Natural killer cell (primary cell): ENCODE data around the gene AP1B1. TPM values are rescaled to one million over a fixed set of nuclear protein-coding genes. Genes with fewer than 3 reads are reported as not detected.

Experiments
- ATAC-seq, 3 donors: fragments of 150-1000 bp in 2 of 3; fragments of 200-7000 bp in 1 of 3; cut with Tn5 transposase; 1 replicate in 1 of 3; 2 replicates in 2 of 3; pipeline ENCODE4 v1.10.0; 2021; ENCODE audit warnings: mild to moderate bottlenecking in 2 of 3, moderate library complexity in 2 of 3
- DNase-seq, 2 donors: peaks; one replicate each; pipeline versions ENCODE4 v3.0.0 to v3.0.0-alpha.2; 2013 to 2021; ENCODE audit warnings: mixed read lengths in 1 of 2
- H3K27ac ChIP-seq: one replicate; pipeline ENCODE4 v1.5.1; 2013; ENCODE audit warnings: mild to moderate bottlenecking, low read length
- H3K27me3 ChIP-seq: one replicate; pipeline ENCODE4 v1.6.1; 2013; ENCODE audit warnings: low read length; ENCODE audit not compliant: control insufficient read depth, insufficient read depth
- H3K36me3 ChIP-seq: one replicate; pipeline ENCODE4 v1.6.1; 2013; ENCODE audit warnings: low read length; ENCODE audit not compliant: control insufficient read depth, insufficient read depth
- H3K4me1 ChIP-seq: one replicate; pipeline ENCODE4 v1.6.1; 2013; ENCODE audit warnings: low read length; ENCODE audit not compliant: control insufficient read depth, insufficient read depth
- H3K4me3 ChIP-seq: one replicate; pipeline ENCODE4 v1.5.1; 2013; ENCODE audit warnings: low read length
- H3K9me3 ChIP-seq: one replicate; pipeline ENCODE4 v1.6.1; 2013; ENCODE audit warnings: low read length; ENCODE audit not compliant: control insufficient read depth, insufficient read depth
- H3K27ac Mint-ChIP-seq, 2 donors: one replicate each; pipeline ENCODE4 v1.8.0; 2022; ENCODE audit warnings: mild to moderate bottlenecking in 2 of 2, mixed read lengths in 2 of 2, moderate library complexity in 1 of 2
- H3K27me3 Mint-ChIP-seq, 2 donors: one replicate each; pipeline ENCODE4 v1.8.0; 2022; ENCODE audit warnings: low read depth in 2 of 2, mixed read lengths in 2 of 2
- H3K36me3 Mint-ChIP-seq: one replicate; pipeline ENCODE4 v1.8.0; 2022; ENCODE audit warnings: mixed read lengths
- H3K4me1 Mint-ChIP-seq, 2 donors: one replicate each; pipeline ENCODE4 v1.8.0; 2022; ENCODE audit warnings: mixed read lengths in 2 of 2
- H3K4me3 Mint-ChIP-seq: one replicate; pipeline ENCODE4 v1.8.0; 2022; ENCODE audit warnings: mild to moderate bottlenecking, moderate library complexity, mixed read lengths
- H3K9me3 Mint-ChIP-seq, 2 donors: one replicate each; pipeline ENCODE4 v1.8.0; 2022; ENCODE audit warnings: mixed read lengths in 2 of 2
- WGBS: methylation state at CpG from one replicate; pipeline ENCODE4 v1.1.7; 2013; ENCODE audit warnings: missing lambda C conversion rate; ENCODE audit not compliant: insufficient coverage; 5-methylcytosine and 5-hydroxymethylcytosine counted together
- intact Hi-C: fragments of 100-400 bp; cut with micrococcal nuclease; formaldehyde crosslinking; loops from one replicate; pipeline ENCODE4 v1.14.2; 2022
- total RNA-seq, 4 donors: library from RNA; stranded (reverse); fragments of 120-200 nt in 1 of 4; gene quantifications; one replicate each; pipeline versions ENCODE4 v1.2.3 to v1.2.4, GENCODE V29; 2013 to 2022
- TF ChIP-seq, protein P1 (sequence below): fragments of 200-600 bp; IDR thresholded peaks from one replicate; pipeline ENCODE4 v1.8.0; 2022; ENCODE audit warnings: antibody characterized with exemption

The AP1B1 gene
- total RNA-seq, 3 donors from 2014 or later (not counting 1 experiment from before 2014, with no cell fraction given) = 54.0 to 56.1 (median 54.3) TPM

GRCh38 chr22:29290061-29290460 is 98.3 kb downstream of the AP1B1 start:
- H3K4me1 ChIP-seq = no peaks in the 10 kb centered on the region
- H3K9me3 Mint-ChIP-seq = no peaks in the 10 kb centered on the region
- H3K27me3 ChIP-seq = no peaks in the 10 kb centered on the region
- H3K9me3 ChIP-seq = no peaks in the 10 kb centered on the region
- DNase-seq = no peak
- H3K36me3 ChIP-seq = peaks cover 92% of the 10 kb centered on the region
- H3K36me3 Mint-ChIP-seq = peaks cover 41% of the 10 kb centered on the region
- no peak for ATAC-seq
- WGBS = 88% methylated on average over 5 of the region's 5 CpGs
- H3K4me1 Mint-ChIP-seq = peaks cover 32 to 39% of the 10 kb centered on the region in 2 donors
- no peak overlapping the region for H3K4me3 ChIP-seq
- no peaks in the 10 kb centered on the region for H3K27me3 Mint-ChIP-seq
- no peak overlapping the region for H3K27ac Mint-ChIP-seq
- TF ChIP-seq, protein P1, sequence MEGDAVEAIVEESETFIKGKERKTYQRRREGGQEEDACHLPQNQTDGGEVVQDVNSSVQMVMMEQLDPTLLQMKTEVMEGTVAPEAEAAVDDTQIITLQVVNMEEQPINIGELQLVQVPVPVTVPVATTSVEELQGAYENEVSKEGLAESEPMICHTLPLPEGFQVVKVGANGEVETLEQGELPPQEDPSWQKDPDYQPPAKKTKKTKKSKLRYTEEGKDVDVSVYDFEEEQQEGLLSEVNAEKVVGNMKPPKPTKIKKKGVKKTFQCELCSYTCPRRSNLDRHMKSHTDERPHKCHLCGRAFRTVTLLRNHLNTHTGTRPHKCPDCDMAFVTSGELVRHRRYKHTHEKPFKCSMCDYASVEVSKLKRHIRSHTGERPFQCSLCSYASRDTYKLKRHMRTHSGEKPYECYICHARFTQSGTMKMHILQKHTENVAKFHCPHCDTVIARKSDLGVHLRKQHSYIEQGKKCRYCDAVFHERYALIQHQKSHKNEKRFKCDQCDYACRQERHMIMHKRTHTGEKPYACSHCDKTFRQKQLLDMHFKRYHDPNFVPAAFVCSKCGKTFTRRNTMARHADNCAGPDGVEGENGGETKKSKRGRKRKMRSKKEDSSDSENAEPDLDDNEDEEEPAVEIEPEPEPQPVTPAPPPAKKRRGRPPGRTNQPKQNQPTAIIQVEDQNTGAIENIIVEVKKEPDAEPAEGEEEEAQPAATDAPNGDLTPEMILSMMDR = no peak
- no peak overlapping the region for H3K27ac ChIP-seq
- intact Hi-C loops = no loop called here
- no peak overlapping the region for H3K4me3 Mint-ChIP-seq

GRCh38 chr22:29288837-29289236 is 99.5 kb downstream of the AP1B1 start:
- Histone ChIP-seq H3K4me3 (no peak overlapping the region), H3K9me3 (no peaks in the 10 kb centered on the region), H3K27me3 (no peaks in the 10 kb centered on the region), H3K4me1 (no peaks in the 10 kb centered on the region), H3K27ac (no peak overlapping the region), H3K36me3 (peaks cover 90% of the 10 kb centered on the region)
- Mint-ChIP-seq H3K4me1 (peaks cover 32 to 39% of the 10 kb centered on the region in 2 donors), H3K4me3 (no peak overlapping the region), H3K36me3 (peaks cover 41% of the 10 kb centered on the region), H3K27me3 (no peaks in the 10 kb centered on the region), H3K27ac (peak overlapping the region; percentile 51 to 63), H3K9me3 (no peaks in the 10 kb centered on the region)
- ATAC-seq (no peak), DNase-seq (no peak)
- TF ChIP-seq, protein P1 = no peak
- intact Hi-C loops = loop anchor here (1.0 kb wide), 1 partner anchor 18 kb away; no protein-coding TSS in a partner anchor
- WGBS = 50% methylated on average over 2 of the region's 2 CpGs

GRCh38 chr22:29284196-29284595 is 104.2 kb downstream of the AP1B1 start:
- Mint-ChIP-seq H3K4me3 (no peak overlapping the region), H3K9me3 (no peaks in the 10 kb centered on the region), H3K4me1 (peaks cover 36 to 57% of the 10 kb centered on the region in 2 donors), H3K27ac (no peak overlapping the region), H3K27me3 (no peaks in the 10 kb centered on the region), H3K36me3 (peaks cover 26% of the 10 kb centered on the region)
- H3K9me3 ChIP-seq = no peaks in the 10 kb centered on the region
- WGBS = 97% methylated on average over 3 of the region's 3 CpGs
- H3K27ac ChIP-seq = no peak overlapping the region
- H3K27me3 ChIP-seq = no peaks in the 10 kb centered on the region
- no peak for DNase-seq
- intact Hi-C loops = no loop called here
- no peaks in the 10 kb centered on the region for H3K4me1 ChIP-seq
- no peak overlapping the region for H3K4me3 ChIP-seq
- peaks cover 81% of the 10 kb centered on the region for H3K36me3 ChIP-seq
- TF ChIP-seq, protein P1 = no peak
- ATAC-seq = no peak

GRCh38 chr22:29277927-29278326 is 110.4 kb downstream of the AP1B1 start:
- H3K27ac Mint-ChIP-seq = peak overlapping the region; percentile 24 to 31
- WGBS = 92% methylated on average over 1 of the region's 1 CpG
- no peak for DNase-seq
- H3K27ac ChIP-seq = no peak overlapping the region
- no peaks in the 10 kb centered on the region for H3K27me3 Mint-ChIP-seq
- TF ChIP-seq, protein P1 = no peak
- peak in 1 of 3 donors; percentile 20 for ATAC-seq
- peaks cover 6% of the 10 kb centered on the region for H3K4me1 ChIP-seq
- H3K27me3 ChIP-seq = no peaks in the 10 kb centered on the region
- peaks cover 88% of the 10 kb centered on the region for H3K36me3 ChIP-seq
- H3K9me3 Mint-ChIP-seq = no peaks in the 10 kb centered on the region
- H3K9me3 ChIP-seq = no peaks in the 10 kb centered on the region
- no peak overlapping the region for H3K4me3 Mint-ChIP-seq
- peaks cover 13% of the 10 kb centered on the region for H3K36me3 Mint-ChIP-seq
- intact Hi-C loops = no loop called here
- H3K4me3 ChIP-seq = no peak overlapping the region
- H3K4me1 Mint-ChIP-seq = peaks cover 73 to 80% of the 10 kb centered on the region in 2 donors
